Small intestine (tissue), 7 donors: ENCODE measurements around the gene CEP152. TPM values are rescaled to one million over a fixed set of nuclear protein-coding genes. Genes with fewer than 3 reads are reported as not detected.
"Not testable (repeated sequence)": the region's sequence is repeated elsewhere in the genome, so short reads cannot be mapped to it uniquely, and the experiment has no call there.

Experiments
- DNase-seq, 2 donors: peaks; one replicate each; pipeline versions ENCODE4 v3.0.0 to v3.0.0-alpha.2; 2013
- FAIRE-seq: peaks from 2 replicates; lab custom pipeline; 2012; peaks lifted over from hg19 to GRCh38; lab: Jason Lieb, UNC
- H3K27ac ChIP-seq, 3 donors: one replicate each; pipeline ENCODE4 v1.5.1; 2013; ENCODE audit warnings: low read length in 2 of 3, mild to moderate bottlenecking in 2 of 3, control low read depth in 1 of 3, inconsistent platforms in 1 of 3, low read depth in 1 of 3, moderate library complexity in 1 of 3
- H3K27me3 ChIP-seq, 3 donors: one replicate each; pipeline ENCODE4 v1.6.1; 2013; ENCODE audit warnings: low read length in 3 of 3, inconsistent platforms in 1 of 3; ENCODE audit not compliant: control insufficient read depth in 3 of 3, insufficient read depth in 3 of 3
- H3K36me3 ChIP-seq, 3 donors: one replicate each; pipeline ENCODE4 v1.6.1; 2013; ENCODE audit warnings: low read length in 3 of 3, inconsistent platforms in 1 of 3, low read depth in 1 of 3, mild to moderate bottlenecking in 1 of 3, moderate library complexity in 1 of 3; ENCODE audit not compliant: control insufficient read depth in 3 of 3, insufficient read depth in 2 of 3
- H3K4me1 ChIP-seq, 3 donors: one replicate each; pipeline ENCODE4 v1.6.1; 2013; ENCODE audit warnings: low read length in 2 of 3, inconsistent platforms in 1 of 3, low read depth in 1 of 3, mild to moderate bottlenecking in 1 of 3, moderate library complexity in 1 of 3; ENCODE audit not compliant: control insufficient read depth in 3 of 3, insufficient read depth in 2 of 3
- H3K4me3 ChIP-seq, 3 donors: one replicate each; pipeline ENCODE4 v1.5.1; 2013; ENCODE audit warnings: low read length in 3 of 3, control low read depth in 1 of 3, inconsistent platforms in 1 of 3, low read depth in 1 of 3, mild to moderate bottlenecking in 1 of 3, moderate library complexity in 1 of 3
- H3K9me3 ChIP-seq, 2 donors: one replicate each; pipeline ENCODE4 v1.6.1; 2013; ENCODE audit warnings: low read depth in 1 of 2, low read length in 1 of 2; ENCODE audit not compliant: control insufficient read depth in 2 of 2, insufficient read depth in 1 of 2
- WGBS, 3 donors: extraction: QIAGEN DNeasy Blood & Tissue Kit; methylation state at CpG; one replicate each; pipeline ENCODE4 v1.1.7; 2013; 5-methylcytosine and 5-hydroxymethylcytosine counted together
- polyA plus RNA-seq, 4 donors: library from polyadenylated mRNA; stranded (reverse) in 3 of 4; unstranded in 1 of 4; fragments of 200-250 nt in 3 of 4; fragments of 120-200 nt in 1 of 4; gene quantifications; one replicate each; pipeline versions ENCODE4 v1.2.1 to v1.2.3, GENCODE V29; 2013
- donor health status: healthy with polysubstance abuse.
- donor health status: control.
- donor health status: control.
- donor health status: Bipolar disorder and iron deficiency.
- donor health status: healthy.

CEP152 gene
- polyA plus RNA-seq, 4 donors = 1.1 to 5.8 (median 1.6) TPM

DNA sequence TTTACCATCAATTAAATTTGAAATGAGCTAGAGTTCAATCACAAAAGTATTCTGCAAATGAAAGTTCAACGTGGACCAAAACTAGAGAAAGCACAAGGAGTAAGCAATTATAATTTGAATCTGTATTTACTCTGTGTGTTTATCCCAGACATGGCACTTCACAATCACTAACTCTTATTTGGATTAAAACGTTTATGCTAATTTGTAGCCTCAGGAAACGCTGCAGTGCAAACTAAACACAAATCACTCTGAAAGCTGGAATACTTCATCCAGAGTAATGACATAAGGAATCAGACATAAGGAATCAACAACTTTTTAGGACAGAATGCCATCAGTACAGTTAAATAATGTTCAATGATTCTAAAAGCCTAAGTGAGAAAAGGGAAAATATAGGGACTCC lies 18.5 kb downstream of the CEP152 start:
- Histone ChIP-seq H3K4me1 (peaks cover 0 to 3% (median 1%) of the 10 kb centered on the region in 3 donors), H3K27ac (no peak overlapping the region), H3K4me3 (no peak overlapping the region), H3K36me3 (peaks cover 0 to 6% (median 3%) of the 10 kb centered on the region in 3 donors), H3K27me3 (no peaks in the 10 kb centered on the region), H3K9me3 (no peaks in the 10 kb centered on the region)
- FAIRE-seq (no peak), DNase-seq (no peak)
- 56 to 83% (median 63%) methylated on average over 3 of the region's 3 CpGs for WGBS, 3 donors

GRCh38 chr15:48790466-48791115 lies 20.3 kb downstream of the CEP152 start:
- not testable (repeated sequence) for H3K9me3 ChIP-seq, H3K27ac ChIP-seq, DNase-seq, H3K4me3 ChIP-seq, FAIRE-seq, H3K27me3 ChIP-seq, H3K4me1 ChIP-seq
- H3K36me3 ChIP-seq = peaks cover 0 to 10% (median 3%) of the 10 kb centered on the region in 3 donors
- WGBS, 3 donors = 93 to 97% (median 97%) methylated on average over 12 of the region's 12 CpGs

- Histone ChIP-seq H3K4me3 (no peak overlapping the region), H3K9me3 (no peaks in the 10 kb centered on the region), H3K36me3 (peaks cover 0 to 6% (median 0%) of the 10 kb centered on the region in 3 donors), H3K27me3 (no peaks in the 10 kb centered on the region), H3K4me1 (peaks cover 0 to 4% (median 0%) of the 10 kb centered on the region in 3 donors), H3K27ac (no peak overlapping the region)
- DNase-seq (no peak), FAIRE-seq (no peak)
- 68 to 79% (median 77%) methylated on average over 2 of the region's 2 CpGs for WGBS, 3 donors
Measured at GRCh38 chr15:48785712-48786111, 25.2 kb downstream of the CEP152 start.

- DNase-seq (no peak), FAIRE-seq (no peak)
- H3K36me3 ChIP-seq = peaks cover 0 to 6% (median 0%) of the 10 kb centered on the region in 3 donors
- H3K27me3 ChIP-seq = no peaks in the 10 kb centered on the region
- no peak overlapping the region for H3K4me3 ChIP-seq
- 64 to 85% (median 83%) methylated on average over 3 of the region's 3 CpGs for WGBS, 3 donors
- no peak overlapping the region for H3K27ac ChIP-seq
- peaks cover 0 to 4% (median 0%) of the 10 kb centered on the region in 3 donors for H3K4me1 ChIP-seq
- H3K9me3 ChIP-seq = no peaks in the 10 kb centered on the region
Measured at GRCh38 chr15:48785195-48785594, 25.7 kb downstream of the CEP152 start.

GRCh38 chr15:48784756-48785155 lies 26.1 kb downstream of the CEP152 start:
- no peak overlapping the region for H3K4me3 ChIP-seq
- WGBS, 3 donors = 87 to 93% (median 91%) methylated on average over 2 of the region's 2 CpGs
- no peaks in the 10 kb centered on the region for H3K9me3 ChIP-seq
- FAIRE-seq (no peak), DNase-seq (no peak)
- H3K27ac ChIP-seq = no peak overlapping the region
- H3K27me3 ChIP-seq = no peaks in the 10 kb centered on the region
- H3K4me1 ChIP-seq = peaks cover 0 to 4% (median 0%) of the 10 kb centered on the region in 3 donors
- H3K36me3 ChIP-seq = peaks cover 0 to 8% (median 0%) of the 10 kb centered on the region in 3 donors

DNA sequence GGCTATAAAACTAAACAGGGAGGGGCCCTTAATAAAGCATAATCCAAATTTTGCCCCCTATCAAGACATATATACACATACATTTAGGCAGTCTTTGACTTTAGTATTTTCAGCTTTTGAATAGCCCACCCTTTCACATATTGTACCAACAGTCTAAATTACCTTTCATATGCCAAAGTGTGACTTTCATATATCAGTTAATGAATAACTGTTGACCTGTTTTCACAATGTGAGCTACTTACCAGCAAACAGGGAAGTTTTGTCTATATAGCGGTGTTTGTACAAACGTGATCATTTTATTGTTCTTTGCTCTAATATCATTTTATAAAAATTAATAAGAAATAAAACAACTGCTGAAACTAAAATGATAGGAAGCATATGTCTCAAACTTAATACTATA lies 28.0 kb downstream of the CEP152 start:
- Histone ChIP-seq H3K9me3 (no peaks in the 10 kb centered on the region), H3K27ac (no peak overlapping the region), H3K36me3 (peaks cover 0 to 6% (median 0%) of the 10 kb centered on the region in 3 donors), H3K4me3 (no peak overlapping the region), H3K4me1 (peaks cover 0 to 4% (median 0%) of the 10 kb centered on the region in 3 donors), H3K27me3 (no peaks in the 10 kb centered on the region)
- DNase-seq = no peak
- FAIRE-seq = peak; percentile 64
- 34 to 75% (median 44%) methylated on average over 2 of the region's 2 CpGs for WGBS, 3 donors

DNA sequence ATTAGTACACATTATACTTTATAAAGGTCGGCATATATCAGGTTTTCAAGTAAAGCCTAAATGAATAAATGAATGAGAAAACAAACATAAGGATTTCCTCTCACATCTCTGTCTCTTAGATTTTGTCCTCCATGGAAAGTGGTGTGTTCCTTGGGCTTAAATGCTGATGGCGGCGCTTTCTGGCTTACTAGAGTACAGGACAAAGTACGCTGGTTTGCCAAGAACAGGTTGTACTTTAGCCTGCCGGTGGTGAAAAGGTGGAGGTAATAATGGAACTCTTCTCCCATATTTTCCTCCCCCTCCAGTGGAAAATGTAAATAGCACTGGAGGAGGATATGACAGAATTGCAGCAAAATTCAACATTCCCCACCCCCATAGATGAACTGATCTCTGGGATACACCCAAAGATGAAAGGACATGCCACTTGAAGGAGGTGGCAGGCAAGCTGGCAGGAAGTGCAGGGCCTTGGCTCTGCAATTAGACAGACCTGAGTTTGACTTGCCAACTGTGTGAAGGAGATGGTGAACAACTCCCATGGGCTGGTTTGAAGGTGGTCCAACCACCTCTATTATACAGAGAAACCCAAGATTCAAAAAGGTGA lies 29.3 kb downstream of the CEP152 start:
- Histone ChIP-seq H3K4me1 (peaks cover 0 to 4% (median 0%) of the 10 kb centered on the region in 3 donors), H3K9me3 (no peaks in the 10 kb centered on the region), H3K27me3 (no peaks in the 10 kb centered on the region), H3K4me3 (no peak overlapping the region), H3K36me3 (peaks cover 0 to 4% (median 0%) of the 10 kb centered on the region in 3 donors), H3K27ac (peak overlapping the region in 2 of 3 donors; percentile 3 to 50)
- peak; percentile 52 to 89 for DNase-seq
- FAIRE-seq = no peak
- WGBS, 3 donors = 41 to 74% (median 57%) methylated on average over 5 of the region's 5 CpGs

DNA sequence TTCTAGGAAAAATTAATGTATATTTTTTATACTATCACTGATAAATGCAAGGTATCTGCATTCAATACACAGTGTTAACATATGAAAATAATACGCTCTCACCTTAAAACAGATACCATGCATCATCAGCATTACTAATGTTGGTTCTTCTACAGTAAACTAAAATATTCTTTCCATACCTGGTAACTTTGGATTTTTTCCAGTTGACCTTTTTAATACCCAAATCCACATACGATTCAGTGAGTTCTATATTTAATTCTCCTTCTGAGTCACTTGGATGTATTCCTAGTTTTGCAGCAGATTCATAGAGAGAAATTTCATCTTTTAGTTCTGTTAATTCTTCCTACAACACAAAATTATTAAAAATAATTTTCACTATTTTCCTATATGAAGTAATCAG lies 29.9 kb downstream of the CEP152 start:
- Histone ChIP-seq H3K4me3 (no peak overlapping the region), H3K27me3 (no peaks in the 10 kb centered on the region), H3K27ac (no peak overlapping the region), H3K4me1 (peaks cover 0 to 4% (median 0%) of the 10 kb centered on the region in 3 donors), H3K9me3 (no peaks in the 10 kb centered on the region), H3K36me3 (peaks cover 0 to 2% (median 0%) of the 10 kb centered on the region in 3 donors)
- DNase-seq (no peak), FAIRE-seq (no peak)
- WGBS, 3 donors = 83 to 93% (median 88%) methylated on average over 2 of the region's 2 CpGs
